ENCODE results near the gene CAPNS1.

GRCh38 chr19:36152019-36152351, 12.1 kb downstream of the CAPNS1 start:
- TF ChIP-seq, protein P1, sequence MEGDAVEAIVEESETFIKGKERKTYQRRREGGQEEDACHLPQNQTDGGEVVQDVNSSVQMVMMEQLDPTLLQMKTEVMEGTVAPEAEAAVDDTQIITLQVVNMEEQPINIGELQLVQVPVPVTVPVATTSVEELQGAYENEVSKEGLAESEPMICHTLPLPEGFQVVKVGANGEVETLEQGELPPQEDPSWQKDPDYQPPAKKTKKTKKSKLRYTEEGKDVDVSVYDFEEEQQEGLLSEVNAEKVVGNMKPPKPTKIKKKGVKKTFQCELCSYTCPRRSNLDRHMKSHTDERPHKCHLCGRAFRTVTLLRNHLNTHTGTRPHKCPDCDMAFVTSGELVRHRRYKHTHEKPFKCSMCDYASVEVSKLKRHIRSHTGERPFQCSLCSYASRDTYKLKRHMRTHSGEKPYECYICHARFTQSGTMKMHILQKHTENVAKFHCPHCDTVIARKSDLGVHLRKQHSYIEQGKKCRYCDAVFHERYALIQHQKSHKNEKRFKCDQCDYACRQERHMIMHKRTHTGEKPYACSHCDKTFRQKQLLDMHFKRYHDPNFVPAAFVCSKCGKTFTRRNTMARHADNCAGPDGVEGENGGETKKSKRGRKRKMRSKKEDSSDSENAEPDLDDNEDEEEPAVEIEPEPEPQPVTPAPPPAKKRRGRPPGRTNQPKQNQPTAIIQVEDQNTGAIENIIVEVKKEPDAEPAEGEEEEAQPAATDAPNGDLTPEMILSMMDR (IDR thresholded peaks at IDR 0.05; ENCODE audit: poor library complexity) = no peak
- TF ChIP-seq EZH2 (IDR thresholded peaks at IDR 0.05; ENCODE audit: borderline replicate concordance) (no peak), EZH2phosphoT487 (IDR thresholded peaks at IDR 0.05; ENCODE audit: low read depth, severe bottlenecking, unreplicated experiment) (no peak)
